ENCODE data around the gene AKAP6. TPM values are rescaled to one million over a fixed set of nuclear protein-coding genes. Genes with fewer than 3 reads are reported as not detected.

AKAP6 gene
- total RNA-seq, 1 experiment from 2014 or later: 2.3 TPM

- Mint-ChIP-seq H3K36me3 (ENCODE audit: insufficient read depth, unreplicated experiment) (no peaks in the 10 kb centered on the region), H3K9me3 (ENCODE audit: unreplicated experiment) (no peaks in the 10 kb centered on the region), H3K4me3 (ENCODE audit: unreplicated experiment) (no peak overlapping the region), H3K27me3 (ENCODE audit: insufficient read depth, unreplicated experiment) (no peaks in the 10 kb centered on the region), H3K4me1 (ENCODE audit: insufficient read depth, unreplicated experiment) (no peaks in the 10 kb centered on the region), H3K27ac (ENCODE audit: low read depth, unreplicated experiment) (no peak overlapping the region)
- POLR2A ChIA-PET: no interaction called here
- no TSS peak for BruUV-seq (replicated peaks)
- CTCF ChIA-PET: interaction anchor here (0.8 to 1.6 kb wide), 2 partner anchors 11 to 25 kb away, joined by 3 to 6 read pairs; no protein-coding TSS in a partner anchor
- no peak for DNase-seq (ENCODE audit: unreplicated experiment)
- intact Hi-C loops (cut with micrococcal nuclease): no loop called here
- TF ChIP-seq, protein P1, sequence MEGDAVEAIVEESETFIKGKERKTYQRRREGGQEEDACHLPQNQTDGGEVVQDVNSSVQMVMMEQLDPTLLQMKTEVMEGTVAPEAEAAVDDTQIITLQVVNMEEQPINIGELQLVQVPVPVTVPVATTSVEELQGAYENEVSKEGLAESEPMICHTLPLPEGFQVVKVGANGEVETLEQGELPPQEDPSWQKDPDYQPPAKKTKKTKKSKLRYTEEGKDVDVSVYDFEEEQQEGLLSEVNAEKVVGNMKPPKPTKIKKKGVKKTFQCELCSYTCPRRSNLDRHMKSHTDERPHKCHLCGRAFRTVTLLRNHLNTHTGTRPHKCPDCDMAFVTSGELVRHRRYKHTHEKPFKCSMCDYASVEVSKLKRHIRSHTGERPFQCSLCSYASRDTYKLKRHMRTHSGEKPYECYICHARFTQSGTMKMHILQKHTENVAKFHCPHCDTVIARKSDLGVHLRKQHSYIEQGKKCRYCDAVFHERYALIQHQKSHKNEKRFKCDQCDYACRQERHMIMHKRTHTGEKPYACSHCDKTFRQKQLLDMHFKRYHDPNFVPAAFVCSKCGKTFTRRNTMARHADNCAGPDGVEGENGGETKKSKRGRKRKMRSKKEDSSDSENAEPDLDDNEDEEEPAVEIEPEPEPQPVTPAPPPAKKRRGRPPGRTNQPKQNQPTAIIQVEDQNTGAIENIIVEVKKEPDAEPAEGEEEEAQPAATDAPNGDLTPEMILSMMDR (IDR thresholded peaks at IDR 0.05; ENCODE audit: unreplicated experiment): no peak
Observed at GRCh38 chr14:32820181-32820580, 491.1 kb downstream of the AKAP6 start.

DNA sequence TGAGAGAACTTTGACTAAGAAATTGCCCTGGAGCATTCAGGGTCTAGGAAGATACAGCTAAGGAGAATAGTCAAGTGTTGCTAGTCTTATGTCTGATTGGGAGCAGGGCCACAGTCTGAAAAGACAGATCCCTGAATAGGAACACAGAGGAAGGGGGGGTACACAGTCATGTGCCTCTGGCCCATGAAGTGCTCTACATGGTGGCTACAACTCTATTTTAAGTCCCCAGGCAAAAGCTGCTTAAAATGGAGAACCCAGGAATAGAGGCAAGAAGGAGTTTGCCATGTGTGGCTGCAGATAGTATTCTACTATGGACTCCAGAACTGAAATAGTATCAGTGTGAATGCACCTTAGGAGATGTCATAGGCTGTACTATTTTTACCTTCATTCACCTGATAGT, 491.6 kb downstream of the AKAP6 start:
- no TSS peak for BruUV-seq (replicated peaks)
- H3K36me3 Mint-ChIP-seq (ENCODE audit: insufficient read depth, unreplicated experiment): no peaks in the 10 kb centered on the region
- TF ChIP-seq, protein P1 (IDR thresholded peaks at IDR 0.05; ENCODE audit: unreplicated experiment): no peak
- H3K4me1 Mint-ChIP-seq (ENCODE audit: insufficient read depth, unreplicated experiment): no peaks in the 10 kb centered on the region
- no peak overlapping the region for H3K4me3 Mint-ChIP-seq (ENCODE audit: unreplicated experiment)
- H3K9me3 Mint-ChIP-seq (ENCODE audit: unreplicated experiment): no peaks in the 10 kb centered on the region
- CTCF ChIA-PET: interaction anchor here (0.6 to 1.6 kb wide), 3 partner anchors 11 to 39 kb away, joined by 3 to 6 read pairs (median 4); no protein-coding TSS in a partner anchor
- no peaks in the 10 kb centered on the region for H3K27me3 Mint-ChIP-seq (ENCODE audit: insufficient read depth, unreplicated experiment)
- DNase-seq (ENCODE audit: unreplicated experiment): no peak
- intact Hi-C loops (cut with micrococcal nuclease): no loop called here
- H3K27ac Mint-ChIP-seq (ENCODE audit: low read depth, unreplicated experiment): no peak overlapping the region
- POLR2A ChIA-PET: no interaction called here

DNA sequence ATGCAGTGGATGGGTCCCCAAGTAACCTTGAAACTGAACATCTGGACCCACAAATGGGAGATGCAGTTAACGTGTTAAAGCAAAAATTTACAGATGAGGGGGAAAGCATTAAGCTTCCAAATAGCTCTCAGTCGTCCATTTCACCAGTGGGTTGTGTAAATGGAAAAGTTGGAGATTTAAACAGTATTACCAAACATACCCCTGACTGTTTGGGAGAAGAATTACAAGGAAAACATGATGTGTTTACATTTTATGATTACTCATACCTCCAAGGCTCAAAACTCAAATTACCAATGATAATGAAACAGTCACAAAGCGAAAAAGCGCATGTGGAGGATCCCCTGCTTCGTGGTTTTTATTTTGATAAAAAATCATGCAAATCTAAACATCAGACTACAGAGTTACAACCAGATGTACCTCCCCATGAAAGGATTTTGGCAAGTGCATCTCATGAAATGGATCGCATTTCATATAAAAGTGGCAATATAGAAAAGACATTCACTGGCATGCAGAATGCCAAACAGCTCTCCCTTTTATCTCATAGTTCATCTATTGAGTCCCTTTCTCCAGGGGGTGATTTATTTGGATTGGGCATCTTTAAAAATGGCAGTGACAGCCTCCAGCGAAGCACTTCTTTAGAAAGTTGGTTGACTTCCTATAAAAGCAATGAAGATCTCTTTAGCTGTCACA, 493.0 kb downstream of the AKAP6 start:
- H3K9me3 Mint-ChIP-seq (ENCODE audit: unreplicated experiment): no peaks in the 10 kb centered on the region
- peak; percentile 24 for DNase-seq (ENCODE audit: unreplicated experiment)
- H3K27me3 Mint-ChIP-seq (ENCODE audit: insufficient read depth, unreplicated experiment): no peaks in the 10 kb centered on the region
- intact Hi-C loops (cut with micrococcal nuclease): no loop called here
- ChIA-PET CTCF (no interaction called here), POLR2A (interaction anchor here (0.5 kb wide), 1 partner anchor 81 kb away, joined by 3 read pairs; no protein-coding TSS in a partner anchor)
- no TSS peak for BruUV-seq (replicated peaks)
- no peaks in the 10 kb centered on the region for H3K36me3 Mint-ChIP-seq (ENCODE audit: insufficient read depth, unreplicated experiment)
- TF ChIP-seq, protein P1 (IDR thresholded peaks at IDR 0.05; ENCODE audit: unreplicated experiment): no peak
- no peaks in the 10 kb centered on the region for H3K4me1 Mint-ChIP-seq (ENCODE audit: insufficient read depth, unreplicated experiment)
- no peak overlapping the region for H3K27ac Mint-ChIP-seq (ENCODE audit: low read depth, unreplicated experiment)
- H3K4me3 Mint-ChIP-seq (ENCODE audit: unreplicated experiment): no peak overlapping the region

DNA sequence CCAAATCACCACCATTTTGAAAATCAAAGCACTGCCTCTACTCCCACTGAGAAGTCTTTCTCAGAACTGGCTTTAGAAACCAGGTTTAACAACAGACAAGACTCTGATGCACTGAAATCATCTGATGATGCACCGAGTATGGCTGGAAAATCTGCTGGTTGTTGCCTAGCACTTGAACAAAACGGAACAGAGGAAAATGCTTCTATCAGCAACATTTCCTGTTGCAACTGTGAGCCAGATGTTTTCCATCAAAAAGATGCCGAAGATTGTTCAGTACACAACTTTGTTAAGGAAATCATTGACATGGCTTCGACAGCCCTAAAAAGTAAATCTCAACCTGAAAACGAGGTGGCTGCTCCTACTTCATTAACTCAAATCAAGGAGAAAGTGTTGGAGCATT, 494.6 kb downstream of the AKAP6 start:
- no peak for DNase-seq (ENCODE audit: unreplicated experiment)
- intact Hi-C loops (cut with micrococcal nuclease): no loop called here
- Mint-ChIP-seq H3K4me1 (ENCODE audit: insufficient read depth, unreplicated experiment) (peaks cover 11% of the 10 kb centered on the region), H3K27me3 (ENCODE audit: insufficient read depth, unreplicated experiment) (no peaks in the 10 kb centered on the region), H3K4me3 (ENCODE audit: unreplicated experiment) (no peak overlapping the region), H3K9me3 (ENCODE audit: unreplicated experiment) (no peaks in the 10 kb centered on the region), H3K36me3 (ENCODE audit: insufficient read depth, unreplicated experiment) (no peaks in the 10 kb centered on the region), H3K27ac (ENCODE audit: low read depth, unreplicated experiment) (no peak overlapping the region)
- ChIA-PET CTCF (no interaction called here), POLR2A (no interaction called here)
- no TSS peak for BruUV-seq (replicated peaks)
- TF ChIP-seq, protein P1 (IDR thresholded peaks at IDR 0.05; ENCODE audit: unreplicated experiment): no peak
